ENCODE data around the gene PRKACA.

The PRKACA gene

DNA sequence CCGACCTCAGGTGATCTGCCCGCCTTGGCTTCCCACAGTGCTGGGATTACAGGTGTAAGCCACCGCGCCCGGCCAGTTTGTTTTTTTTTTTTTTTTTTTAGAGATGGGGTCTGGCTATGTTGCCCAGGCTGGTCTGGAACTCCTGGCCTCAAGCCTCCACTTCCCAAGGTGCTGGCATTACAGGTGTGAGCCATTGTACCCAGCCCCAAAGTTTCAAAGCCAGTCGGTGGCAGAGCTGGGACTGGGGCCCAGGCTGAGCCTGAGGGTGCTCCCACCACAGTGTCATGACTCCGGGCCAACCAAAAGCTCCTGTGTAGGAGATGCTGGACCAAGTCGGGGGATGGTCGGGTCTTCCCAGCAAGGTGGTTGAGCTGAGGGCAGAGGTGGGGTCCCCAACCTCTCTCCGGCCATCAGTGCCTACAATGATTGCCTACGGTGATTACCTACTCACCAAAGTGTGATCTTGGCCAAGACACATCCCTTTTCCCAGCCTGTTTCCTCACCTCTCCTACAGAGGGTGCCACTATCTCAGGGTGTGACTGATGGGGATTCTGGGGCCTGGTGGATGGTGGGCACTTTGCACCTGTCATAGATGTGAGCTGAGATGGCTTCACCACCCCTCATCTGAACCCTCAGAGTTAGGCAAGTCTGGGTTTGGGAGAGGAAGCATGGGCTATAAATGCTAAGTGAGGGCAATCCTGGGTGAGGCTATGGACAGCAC lies 21.1 kb downstream of the PRKACA start:
- no peak for DNase-seq (ENCODE audit: low read depth in 1 of 2, low spot score in 1 of 2)

DNA sequence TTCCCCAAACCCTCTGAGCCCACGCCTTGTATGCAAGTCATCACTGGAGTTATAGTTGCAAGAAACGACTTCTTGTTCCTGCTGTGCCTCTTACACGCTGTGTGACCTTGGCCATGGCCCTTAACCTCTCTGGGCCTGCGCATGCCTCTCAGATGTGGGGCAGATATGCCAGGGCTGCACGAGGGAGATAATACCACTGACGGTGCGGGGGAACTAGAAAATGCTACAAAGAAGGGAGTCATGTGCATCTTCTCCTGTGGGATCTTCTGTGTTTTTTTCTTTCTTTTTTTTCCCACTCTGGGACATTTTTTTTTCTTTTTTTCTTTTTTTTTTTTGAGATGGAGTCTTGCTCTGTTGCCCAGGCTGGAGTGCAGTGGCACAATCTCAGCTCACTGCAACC lies 22.7 kb downstream of the PRKACA start:
- no peak for DNase-seq (ENCODE audit: low read depth in 1 of 2, low spot score in 1 of 2)

DNA sequence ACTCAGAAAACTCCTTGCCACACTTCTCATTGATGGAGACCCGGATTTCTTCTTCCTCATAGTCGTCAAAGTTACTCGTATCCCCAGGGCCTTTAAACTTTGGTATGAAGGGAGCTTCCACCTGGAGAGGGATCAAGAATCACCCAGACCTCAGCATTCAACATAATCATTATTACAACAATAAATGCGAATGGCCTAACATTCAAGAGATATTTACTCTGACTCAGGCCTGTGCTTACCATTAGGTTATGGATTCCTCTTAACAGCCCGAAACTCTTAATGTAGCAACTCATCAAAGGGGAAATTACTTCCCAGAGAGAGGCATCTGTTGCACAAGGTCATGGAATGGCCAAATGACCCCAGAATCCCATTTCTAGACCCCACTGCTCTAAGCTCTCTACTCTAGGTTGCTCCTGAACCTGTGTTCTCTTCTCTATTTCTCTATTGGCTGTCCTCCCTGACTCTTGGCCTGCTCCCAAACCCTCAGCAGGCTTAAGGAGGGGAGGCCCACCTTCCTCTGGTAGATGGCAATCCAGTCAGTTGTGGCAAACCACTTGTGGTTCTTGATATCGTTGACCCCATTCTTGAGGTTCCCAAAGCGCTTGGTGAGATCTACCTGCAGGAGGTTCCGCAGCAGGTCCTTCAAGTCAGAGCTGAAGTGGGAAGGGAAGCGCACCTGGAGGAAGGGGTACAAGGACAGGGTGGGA lies 24.3 kb downstream of the PRKACA start:
- DNase-seq (ENCODE audit: low read depth in 1 of 2, low spot score in 1 of 2) = no peak

DNA sequence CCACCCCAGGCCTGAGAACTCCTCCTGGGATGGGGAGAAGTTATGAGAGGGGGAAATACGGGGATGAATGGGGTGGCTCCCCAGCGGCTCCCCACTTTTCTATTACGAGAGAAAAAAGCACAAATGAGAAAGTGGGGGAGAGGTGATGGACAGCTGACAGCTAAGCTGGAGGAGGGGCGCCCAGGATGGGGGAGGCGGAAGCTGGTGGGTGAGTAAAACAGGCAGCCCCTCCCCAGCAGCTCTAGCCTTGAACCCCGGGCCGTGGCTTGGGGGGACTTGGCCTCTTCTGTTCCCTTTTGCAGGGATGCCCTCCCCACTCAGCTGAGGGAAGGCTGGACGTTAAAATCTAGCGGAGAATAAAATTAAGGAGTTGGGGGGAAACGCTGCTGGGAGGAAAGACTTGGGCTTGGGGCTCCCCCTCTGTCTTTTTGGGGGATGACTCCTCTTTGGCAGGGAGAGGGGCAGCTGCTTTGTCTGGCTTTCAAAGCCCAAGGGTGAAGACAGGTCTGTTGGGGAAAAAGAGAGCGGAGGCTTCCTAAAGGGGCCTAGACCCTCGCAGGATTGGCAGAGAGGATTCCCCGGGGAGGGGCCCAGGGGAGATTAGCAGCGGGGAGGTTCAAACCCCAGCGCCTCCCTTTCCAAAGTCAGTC lies 25.6 kb downstream of the PRKACA start:
- no peak for DNase-seq (ENCODE audit: low read depth in 1 of 2, low spot score in 1 of 2)

DNA sequence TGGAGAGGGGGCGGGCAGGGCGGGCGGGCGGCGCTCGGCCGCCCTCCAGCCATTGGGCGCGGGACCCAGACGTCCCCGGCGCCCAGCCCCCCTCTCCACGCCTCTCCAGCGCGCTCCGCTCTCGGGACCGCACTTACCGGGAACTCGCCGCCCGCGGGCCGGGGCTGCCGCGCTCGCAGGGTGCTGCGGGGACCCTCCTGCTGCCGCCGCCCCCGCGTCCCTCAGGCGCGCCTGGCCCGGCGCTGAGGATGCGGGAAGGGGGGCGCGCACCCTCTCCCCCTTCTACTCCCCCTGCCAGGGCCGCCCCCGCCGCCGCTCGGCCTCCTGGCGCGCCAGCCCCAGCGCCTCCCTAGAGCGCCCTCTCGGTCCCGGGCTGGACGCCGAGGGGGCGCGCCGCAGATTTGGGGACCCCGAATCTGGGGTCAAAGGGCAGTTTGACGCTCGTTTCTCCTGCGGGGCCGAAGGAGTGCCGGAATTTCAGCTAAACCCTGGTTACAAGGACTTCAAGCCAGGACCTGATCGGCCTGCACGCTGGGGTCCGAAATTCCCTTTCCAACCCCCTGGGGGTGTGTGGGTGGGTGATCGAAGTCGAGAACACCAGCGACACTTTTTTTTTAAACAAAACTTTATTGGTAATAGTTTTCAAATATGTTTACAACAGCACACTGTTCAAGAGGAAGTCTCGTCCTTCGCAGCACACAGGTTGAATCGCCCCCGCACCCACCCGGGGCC lies 26.3 kb downstream of the PRKACA start:
- peak in 1 of 2 donors; percentile 43 for DNase-seq (ENCODE audit: low read depth in 1 of 2, low spot score in 1 of 2)

DNA sequence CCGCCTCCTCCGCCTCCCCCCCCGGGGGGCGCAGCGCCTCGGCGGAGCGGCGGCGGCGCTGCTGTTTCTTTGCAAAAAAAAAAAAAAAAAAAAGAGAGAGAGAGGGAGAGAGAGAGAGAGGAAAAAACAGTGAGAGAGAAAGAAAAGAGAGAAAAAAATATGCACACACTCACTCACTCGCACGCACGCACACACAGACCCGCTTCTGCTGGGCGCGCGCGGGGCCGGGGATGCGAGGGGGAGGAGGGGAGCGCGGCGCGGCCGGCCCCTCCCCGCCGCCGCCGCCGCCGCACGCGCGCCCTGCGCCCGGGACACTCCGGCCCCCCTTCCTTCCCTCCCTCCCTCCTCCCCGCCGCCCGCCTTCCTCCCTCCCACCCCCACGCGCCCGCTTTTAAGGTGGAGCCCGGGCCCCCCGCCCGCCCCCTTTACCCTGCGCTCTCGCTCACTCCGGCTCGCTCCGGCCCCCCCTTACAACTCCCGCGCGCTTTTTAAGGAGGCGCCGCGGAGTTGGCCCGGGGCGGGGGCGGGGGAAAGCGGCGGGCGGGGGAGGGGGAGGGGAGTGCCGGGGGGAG lies 27.0 kb downstream of the PRKACA start, which contains the start of gene SAMD1:
SAMD1 (minus strand) TSS at position 243 of the 572 bp plus-strand sequence.
- peak; percentile 73 to 77 for DNase-seq (ENCODE audit: low read depth in 1 of 2, low spot score in 1 of 2)

DNA sequence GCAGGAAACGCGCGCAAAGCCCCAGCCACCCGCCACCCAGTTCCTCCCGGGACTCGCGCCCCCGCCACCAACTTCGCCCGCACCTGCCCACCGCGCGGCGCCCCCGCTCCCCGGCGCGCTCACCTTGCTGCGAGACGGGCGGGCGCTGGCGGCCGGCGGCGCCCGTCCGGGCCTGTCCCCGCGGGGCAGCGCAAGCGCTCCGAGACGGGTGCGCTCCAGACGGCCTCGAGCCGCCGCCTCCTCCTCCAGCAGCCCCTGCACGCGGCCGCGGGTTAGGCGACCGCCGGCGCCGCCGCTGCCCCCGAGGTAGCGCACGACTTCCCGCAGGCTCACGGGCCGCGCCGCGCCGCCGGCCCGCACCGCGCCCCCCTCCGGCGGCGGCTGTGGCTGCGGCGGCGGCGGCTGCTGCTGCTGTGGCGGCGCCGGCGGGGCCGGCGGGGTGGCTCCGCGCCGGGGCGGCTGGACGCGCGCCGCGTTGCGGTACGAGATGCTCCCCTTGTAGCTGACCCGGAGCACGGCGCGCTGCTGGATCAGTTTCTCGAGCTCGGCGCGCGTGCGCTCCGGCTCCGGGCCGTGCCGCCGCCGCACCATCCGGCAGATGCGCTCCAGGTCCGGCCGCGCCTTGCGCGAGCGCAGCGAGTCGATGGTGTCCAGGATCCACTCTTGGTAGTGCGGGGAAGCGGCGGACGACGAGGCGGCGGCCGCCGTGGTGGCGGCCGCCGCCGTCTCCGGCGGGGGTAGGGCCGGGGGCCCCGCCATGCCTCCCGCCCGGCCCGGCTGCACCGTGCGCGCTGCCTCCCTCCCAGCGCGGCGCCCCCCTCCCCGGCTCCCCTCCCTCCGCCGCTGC lies 27.7 kb downstream of the PRKACA start:
- DNase-seq (ENCODE audit: low read depth in 1 of 2, low spot score in 1 of 2) = peak in 1 of 2 donors; percentile 46

DNA sequence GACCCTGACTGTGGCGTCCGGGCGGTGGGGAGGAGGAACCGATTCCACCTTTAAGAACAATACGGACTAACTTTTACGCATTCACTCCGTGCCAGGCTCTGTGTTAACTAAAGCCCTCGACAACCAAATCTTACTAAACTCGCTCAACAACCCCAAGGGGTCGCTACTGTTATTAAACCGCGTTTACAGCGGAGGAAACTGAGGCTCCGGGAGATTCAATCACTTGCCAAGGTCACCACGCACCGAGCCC lies 28.2 kb downstream of the PRKACA start:
- no peak for DNase-seq (ENCODE audit: low read depth in 1 of 2, low spot score in 1 of 2)

DNA sequence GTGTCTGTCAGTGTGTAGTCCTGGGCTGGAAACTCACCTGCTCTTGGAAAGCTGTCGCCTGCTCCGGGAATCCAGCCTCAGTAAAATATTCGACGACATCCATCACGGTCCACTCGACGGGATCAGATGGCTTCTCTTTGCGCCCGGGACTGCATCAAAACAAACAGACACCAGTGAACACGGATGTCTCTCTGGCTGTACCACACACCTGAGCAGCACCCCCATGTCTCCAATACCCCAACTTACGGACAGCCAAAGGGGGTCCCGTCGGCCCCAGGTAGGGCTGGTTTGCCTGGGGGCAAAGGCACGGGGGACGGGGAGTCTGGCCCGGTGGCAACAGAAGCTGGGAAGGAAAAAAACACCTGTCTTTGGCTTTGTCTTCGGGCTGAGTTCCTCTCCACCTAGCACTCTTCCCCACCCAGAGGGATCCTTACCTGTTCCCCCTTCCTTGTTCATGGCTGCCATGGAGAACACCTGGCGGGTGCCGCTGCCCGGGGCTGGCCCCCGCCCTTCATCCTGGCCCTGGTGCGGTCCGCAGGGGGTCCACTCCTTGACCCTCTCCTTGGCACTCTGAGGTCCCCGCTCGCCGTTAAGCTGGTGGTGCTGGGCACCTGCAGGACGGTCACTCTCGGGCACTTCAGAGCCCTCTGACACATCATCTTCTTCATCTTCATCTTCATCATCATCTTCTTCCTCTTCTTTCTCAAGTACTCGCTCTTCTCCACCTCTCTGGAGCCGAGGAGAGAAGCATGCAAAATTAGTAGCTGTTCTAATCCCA lies 28.7 kb downstream of the PRKACA start:
- no peak for DNase-seq (ENCODE audit: low read depth in 1 of 2, low spot score in 1 of 2)

DNA sequence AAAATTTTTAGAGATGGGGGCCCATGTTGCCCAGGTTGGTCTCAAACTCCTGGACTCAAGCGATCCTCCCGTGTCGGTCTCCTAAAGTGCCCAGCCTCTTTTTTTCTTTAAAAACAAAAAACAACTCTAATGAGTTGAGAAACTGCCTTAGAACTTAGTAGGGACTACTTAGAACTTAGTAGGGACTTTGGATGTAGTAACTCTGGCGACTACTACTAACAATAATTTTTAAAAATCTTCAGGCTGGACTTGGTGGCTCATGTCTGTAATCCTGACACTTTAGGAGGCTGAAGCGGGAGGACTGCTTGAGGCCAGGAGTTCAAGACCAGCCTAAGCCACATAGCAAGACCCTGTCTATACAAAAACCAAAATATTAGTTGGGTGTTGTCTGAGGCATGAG lies 31.5 kb downstream of the PRKACA start:
- DNase-seq (ENCODE audit: low read depth in 1 of 2, low spot score in 1 of 2) = no peak

DNA sequence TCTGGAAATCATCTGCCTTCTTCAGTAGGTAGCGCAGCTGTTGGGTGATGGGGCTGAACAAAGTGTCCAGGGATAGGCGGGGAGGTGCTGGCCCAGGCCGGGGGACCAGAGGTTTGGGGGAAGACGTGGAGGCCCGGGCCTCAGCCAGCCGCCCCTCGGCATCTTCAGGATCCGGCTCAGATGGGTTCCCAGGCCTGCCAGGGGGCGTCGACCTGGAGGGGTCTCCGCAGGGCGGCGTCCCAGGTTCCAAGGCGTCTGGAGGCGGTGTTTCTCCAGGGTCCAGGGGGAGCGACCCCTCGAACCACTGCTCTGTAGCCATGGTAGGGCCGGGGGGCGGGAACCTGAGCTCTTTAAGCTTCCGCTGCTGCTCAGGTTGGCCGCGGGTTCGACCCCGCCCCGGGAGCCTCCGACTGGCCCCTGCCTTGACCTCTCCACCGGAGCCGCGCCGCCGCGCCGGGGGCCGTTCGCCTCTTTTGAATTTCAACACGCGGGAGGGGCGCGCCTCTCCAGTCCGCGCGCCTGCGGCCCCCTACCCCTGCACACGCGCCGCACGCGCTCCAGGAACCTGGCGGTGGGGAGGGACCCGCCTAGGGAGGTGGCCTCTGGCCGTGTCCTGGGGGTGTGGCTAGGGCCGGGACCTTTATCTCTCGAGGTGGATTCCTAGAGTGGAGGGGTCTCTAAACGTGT lies 32.1 kb downstream of the PRKACA start, which contains the start of gene C19orf67:
C19orf67 (minus strand) TSS at position 475 of the 687 bp plus-strand sequence; CDS start at position 319, 156 bp downstream.
- DNase-seq (ENCODE audit: low read depth in 1 of 2, low spot score in 1 of 2) = no peak

DNA sequence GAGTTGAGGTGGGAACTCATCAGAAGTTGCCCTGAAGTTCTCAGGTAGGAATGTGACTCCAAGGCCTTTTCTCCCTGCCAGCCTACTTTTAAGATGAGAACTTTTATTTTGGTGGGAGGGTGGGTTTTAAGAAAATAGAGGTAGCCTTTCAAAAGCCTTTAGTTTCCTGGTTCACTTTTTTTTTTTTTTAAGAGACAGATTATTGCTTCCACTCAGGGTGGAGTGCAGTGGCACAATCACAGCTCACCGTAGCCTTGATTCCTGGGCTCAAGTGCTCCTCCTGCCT lies 34.9 kb downstream of the PRKACA start:
- DNase-seq (ENCODE audit: low read depth in 1 of 2, low spot score in 1 of 2) = no peak

DNA sequence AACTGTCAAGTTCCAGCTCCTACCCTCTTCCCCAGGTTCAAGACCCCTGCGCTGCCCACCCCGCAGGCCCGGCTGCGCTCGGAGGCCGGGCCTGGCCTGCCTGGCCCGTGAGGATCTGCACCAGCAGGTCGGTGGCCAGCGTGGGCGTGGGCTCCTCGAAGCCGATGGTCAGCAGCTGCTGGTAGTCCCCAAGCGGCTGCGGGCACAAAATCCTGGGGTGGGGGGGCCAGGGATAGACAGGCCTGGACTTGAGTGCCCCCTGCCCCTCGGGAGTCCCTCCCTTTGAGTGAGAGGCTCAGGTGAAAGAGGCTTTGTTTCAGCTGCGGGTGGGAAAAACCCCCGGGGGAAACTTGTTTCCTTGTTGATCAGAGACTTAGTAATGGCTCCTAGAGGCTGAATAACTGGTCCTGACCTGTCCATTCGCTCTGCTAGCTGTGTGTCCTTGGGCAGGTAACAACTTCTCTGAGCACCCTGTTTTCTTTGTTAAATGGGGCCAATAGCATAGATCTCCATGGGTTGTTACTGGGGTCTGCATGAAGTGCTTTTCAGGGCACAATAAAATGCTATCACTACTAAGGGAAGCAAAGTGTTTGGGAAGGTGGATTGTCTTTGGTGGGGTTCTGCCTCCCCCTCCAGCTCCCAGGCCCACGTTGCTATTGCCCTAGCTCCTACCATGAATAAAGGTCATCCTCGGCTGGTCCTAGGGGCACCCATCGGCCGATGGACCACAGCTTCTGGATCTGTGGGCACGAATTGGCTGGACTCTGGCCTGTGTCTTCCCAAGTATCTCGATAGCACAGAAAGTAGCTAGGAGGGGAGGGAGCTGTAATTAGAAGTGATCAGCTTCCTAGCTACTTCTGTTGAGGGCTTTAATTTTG lies 35.5 kb downstream of the PRKACA start:
- no peak for DNase-seq (ENCODE audit: low read depth in 1 of 2, low spot score in 1 of 2)

DNA sequence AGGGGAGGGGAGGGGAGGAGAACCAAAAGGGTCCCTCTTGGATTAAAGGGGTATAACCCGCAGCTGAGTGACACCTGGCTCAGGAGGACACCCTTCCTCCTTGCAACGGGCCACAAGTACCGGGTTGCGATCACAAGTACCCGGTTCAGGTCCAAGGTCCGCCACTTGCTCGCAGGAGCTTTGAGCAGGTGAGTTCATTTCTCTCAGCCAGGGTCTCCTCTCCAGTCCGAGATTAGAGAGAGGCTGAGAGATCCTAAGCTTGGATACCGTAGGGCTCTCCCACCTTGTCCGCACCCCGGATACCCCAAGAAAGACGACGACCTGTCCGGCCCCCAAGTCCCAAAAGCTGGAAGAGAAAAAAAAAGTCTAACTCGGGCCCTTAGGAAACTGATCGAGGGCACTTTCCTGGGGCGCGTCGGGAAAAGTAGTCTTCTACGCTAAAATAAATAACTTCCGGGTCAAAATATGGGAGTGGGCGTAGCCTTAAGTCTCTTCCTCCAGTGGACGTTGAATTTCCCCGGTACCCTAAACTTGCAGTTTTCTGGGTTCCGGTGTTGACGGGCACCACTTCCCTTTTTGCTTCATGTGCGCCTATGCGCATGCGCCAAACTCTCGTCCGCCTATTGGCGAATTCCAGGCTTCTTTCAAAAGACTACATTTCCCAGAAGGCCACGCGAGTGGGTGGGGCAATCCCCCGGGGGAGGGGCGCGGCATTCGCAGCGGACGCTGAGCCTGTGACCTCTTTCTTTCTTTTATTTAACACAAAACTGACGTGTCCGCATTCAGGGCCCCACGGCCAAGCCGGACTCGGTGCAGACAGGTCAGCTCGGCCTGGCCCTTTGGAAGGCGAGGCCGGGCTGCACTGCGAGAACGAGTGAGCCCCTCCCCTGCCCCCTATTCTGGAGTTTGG lies 36.4 kb downstream of the PRKACA start:
- peak; percentile 97 to 98 for DNase-seq (ENCODE audit: low read depth in 1 of 2, low spot score in 1 of 2)

DNA sequence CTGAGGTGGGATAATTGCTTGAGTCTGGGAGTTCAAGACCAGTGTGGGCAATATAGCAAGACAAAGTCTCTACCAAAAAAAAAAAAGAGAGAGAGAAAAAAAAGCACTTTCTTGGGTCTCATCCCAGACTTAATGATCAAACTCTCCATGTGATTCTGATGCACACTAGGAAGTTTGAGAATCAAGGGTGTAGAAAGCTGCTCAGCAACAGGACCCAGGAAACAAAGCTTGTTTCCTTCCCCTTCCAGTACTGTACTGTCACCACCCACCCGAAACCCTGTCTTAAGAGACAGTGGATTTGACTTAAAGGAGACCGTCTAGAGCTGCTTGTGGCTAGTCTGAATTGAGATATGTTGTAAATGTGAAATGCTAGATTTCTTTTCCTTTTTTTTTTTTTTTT lies 39.2 kb downstream of the PRKACA start:
- DNase-seq (ENCODE audit: low read depth in 1 of 2, low spot score in 1 of 2) = no peak

DNA sequence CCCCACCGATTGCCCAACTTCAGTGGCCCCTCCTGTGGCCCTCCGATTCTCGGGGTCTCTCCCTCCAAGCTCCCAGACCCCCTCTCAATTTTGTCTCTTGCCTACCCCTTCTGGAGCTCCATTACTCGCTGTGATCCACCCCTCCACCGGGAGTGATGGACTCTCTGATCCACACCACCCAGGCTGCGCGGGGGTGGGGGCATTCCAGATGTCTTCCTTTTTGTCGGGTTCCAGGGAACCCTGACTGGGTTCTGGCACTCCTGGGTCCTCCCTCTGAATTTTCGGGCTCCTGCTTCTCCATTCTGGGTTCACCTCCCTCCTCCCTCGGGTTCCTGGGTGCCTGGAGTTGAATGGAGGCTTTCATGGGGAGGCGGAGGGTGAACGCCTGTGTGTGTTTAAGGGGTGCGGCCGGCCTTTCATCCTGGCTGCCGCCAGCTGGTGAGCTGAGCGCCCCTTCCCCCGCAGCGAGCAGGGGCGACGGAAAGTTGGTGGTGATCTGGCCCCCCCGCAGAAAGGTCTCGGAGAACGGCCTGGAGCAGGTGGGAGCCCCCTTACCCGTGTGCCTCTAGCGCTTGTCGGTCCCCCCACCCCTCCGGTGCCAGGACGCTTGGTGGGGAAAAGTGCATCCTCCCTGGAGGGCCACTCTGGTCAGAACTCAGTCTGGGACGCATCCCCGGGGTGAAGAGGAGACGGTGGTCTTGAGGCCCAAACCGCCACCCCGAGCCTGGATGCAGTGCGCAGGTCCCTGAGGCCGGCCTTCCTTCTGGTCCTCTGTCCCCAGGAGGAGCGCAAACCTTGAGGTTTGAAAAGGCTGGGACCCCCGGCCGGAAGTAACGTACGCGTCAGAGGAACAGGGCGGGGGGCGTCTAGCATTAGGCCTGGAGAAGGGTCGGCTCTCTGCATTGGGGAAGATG lies 43.4 kb downstream of the PRKACA start:
- DNase-seq (ENCODE audit: low read depth in 1 of 2, low spot score in 1 of 2) = no peak
